HepG2 (cell line): ENCODE data around the gene ITPR1.

Experiments
- DRAP1 ChIP-seq: IDR thresholded peaks from 2 replicates; pipeline ENCODE4 v1.6.1; 2016; ENCODE audit warnings: missing genetic modification reagents, missing compliant biosample characterization
- JUNB ChIP-seq: sonication (generic); formaldehyde crosslinking; IDR thresholded peaks from 2 replicates; pipeline ENCODE4 v1.8.0; 2022; ENCODE audit warnings: missing genetic modification reagents, mild to moderate bottlenecking, borderline replicate concordance
- KLF12 ChIP-seq: sonication (generic); formaldehyde crosslinking; IDR thresholded peaks from 2 replicates; pipeline ENCODE4 v1.4.0; 2020; ENCODE audit warnings: missing genetic modification reagents, borderline replicate concordance
- YY1 ChIP-seq: IDR thresholded peaks from 2 replicates; pipeline ENCODE4 v1.6.1; 2011; ENCODE audit warnings: low read length, low read depth, moderate library complexity, mild to moderate bottlenecking; ENCODE audit not compliant: insufficient read depth, insufficient replicate concordance

- no peak for TF ChIP-seq DRAP1 (CRISPR knock-in tag)
- TF ChIP-seq JUNB (CRISPR knock-in tag): no peak
- no peak for TF ChIP-seq YY1
- no peak for TF ChIP-seq KLF12
Measured at GRCh38 chr3:4734454-4734853, 241.3 kb downstream of the ITPR1 start.
